Right lobe of liver (tissue), 4 donors: ENCODE measurements around the gene PARP1.

ENCODE experiments used
- CTCF ChIP-seq, 4 donors: fragments of 200-600 bp in 3 of 4; fragments of 450-650 bp in 1 of 4; IDR thresholded peaks; one replicate each; pipeline versions ENCODE4 v1.5.1 to v1.8.0; 2016 to 2022; ENCODE audit warnings: antibody characterized with exemption in 4 of 4, mild to moderate bottlenecking in 2 of 4
- POLR2A ChIP-seq: fragments of 450-650 bp; IDR thresholded peaks from one replicate; pipeline ENCODE4 v1.6.1; 2017; ENCODE audit warnings: antibody characterized with exemption, mild to moderate bottlenecking
- donor health status: DM: no; HTN: no; CAD: no.
- donor health status: DM: no; HTN: no; CAD: no.
- donor health status: DM: no; HTN: yes; CAD: no.

GRCh38 chr1:226324479-226324878 lies 83.4 kb downstream of the PARP1 start:
- TF ChIP-seq CTCF (IDR thresholded peaks at IDR 0.05) (no peak), POLR2A (no peak)
